ENCODE measurements around the gene CPEB1.
"Not testable (repeated sequence)": the region's sequence is repeated elsewhere in the genome, so short reads cannot be mapped to it uniquely, and the experiment has no call there.

The CPEB1 gene

DNA sequence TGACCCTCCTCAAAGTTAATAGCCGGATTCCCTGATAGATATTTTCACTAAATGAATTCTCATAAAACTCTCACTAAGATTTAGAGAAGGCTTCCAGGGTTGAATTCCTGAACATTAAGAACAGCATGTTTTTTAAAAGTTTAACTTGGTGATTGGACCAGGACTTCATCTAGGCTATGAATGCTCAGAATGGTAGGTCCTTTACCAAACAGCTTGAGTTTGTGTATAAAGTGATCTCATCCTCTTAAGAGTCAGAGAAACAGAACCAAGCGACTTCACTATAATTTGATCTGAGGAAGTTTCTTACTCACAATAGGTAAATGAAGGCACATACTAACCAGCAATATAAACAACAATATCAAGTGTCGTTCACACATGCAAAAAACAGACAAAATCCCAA, 143.1 kb downstream of the CPEB1 start:
- not testable (repeated sequence) for DNase-seq

DNA sequence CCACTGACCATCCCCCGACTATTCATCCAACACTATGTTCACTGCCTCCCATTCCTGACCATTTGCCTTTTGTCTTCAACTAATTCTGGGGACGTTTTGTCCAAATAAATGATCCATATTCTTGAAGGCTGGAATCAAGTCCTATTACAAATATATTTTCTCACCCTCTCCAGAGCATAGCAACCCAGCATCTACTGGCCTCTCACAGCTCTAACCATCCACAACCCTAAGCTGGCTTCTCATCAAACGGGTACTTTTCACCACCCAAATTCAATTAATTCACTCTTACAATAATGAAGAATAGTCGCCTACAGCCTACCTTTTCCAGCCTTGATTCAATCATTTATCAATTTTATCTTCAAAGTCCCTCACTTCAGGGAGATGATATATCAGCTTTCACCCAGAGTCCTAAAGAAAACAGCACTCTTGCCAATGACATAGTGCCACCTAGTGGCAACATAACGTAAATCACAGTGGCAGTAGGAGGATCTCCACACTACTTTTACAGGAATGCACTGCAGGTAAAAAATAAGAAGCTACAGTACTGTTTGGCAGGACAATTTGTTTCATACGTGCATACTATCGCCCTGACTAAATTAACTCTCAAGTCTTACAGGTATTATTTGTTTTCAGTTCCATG, 144.3 kb downstream of the CPEB1 start:
- DNase-seq = not testable (repeated sequence)

DNA sequence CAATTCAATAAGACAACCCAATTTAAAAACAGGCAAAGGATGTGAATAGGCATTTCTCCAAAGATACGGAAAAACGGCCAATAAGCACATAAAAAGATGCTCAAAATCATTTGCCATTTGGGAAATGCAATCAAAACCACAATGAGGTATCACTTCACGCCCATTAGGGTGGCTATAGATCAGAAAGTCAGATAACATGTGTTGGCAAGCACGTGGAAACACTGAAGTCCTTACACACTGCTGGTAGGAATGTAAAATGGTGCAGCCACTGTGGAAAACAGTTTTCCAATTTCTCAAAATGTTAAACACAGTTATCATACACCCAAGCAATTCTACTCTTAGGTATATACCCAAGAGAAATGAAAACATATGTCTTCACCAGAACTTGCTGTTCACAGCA, 146.4 kb downstream of the CPEB1 start:
- not testable (repeated sequence) for DNase-seq

DNA sequence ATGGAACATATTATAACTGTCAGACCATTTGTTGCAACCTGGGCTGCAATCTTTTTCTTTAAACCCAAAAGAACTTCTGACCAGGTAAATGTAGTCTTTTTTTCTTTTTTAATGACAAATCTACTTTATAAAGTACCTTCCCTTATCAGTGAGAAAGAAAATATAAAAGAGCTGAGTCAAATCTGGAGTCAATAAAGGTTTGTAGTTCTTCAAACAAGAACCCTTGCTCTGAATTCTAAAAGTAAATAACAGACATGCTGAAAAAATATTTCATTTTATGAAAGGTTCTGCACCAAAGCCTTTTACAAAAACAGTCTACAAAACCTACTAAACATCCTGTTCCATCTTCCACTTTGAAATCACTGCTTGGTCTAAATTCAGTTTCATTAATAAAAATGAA, 149.2 kb downstream of the CPEB1 start:
- DNase-seq = not testable (repeated sequence)

Measured in NCI-H345 (cell line).